GM23338 (cell line): Measurements from ENCODE around the gene TTC28. TPM values are rescaled to one million over a fixed set of nuclear protein-coding genes. Genes with fewer than 3 reads are reported as not detected.

ENCODE experiments used
- ATAC-seq: fragments of 200-7000 bp; cut with Tn5 transposase; 3 replicates; pipeline ENCODE4 v1.9.1; 2020
- DNase-seq: peaks from one replicate; pipeline ENCODE4 v3.0.0-alpha.2; 2015; ENCODE audit warnings: low spot score
- H2AFZ ChIP-seq: fragments of 200-600 bp; sonication (generic); 2 replicates; pipeline ENCODE4 v1.8.0; 2016; ENCODE audit warnings: antibody characterized with exemption, mild to moderate bottlenecking, moderate library complexity
- H3F3A ChIP-seq: fragments of 200-600 bp; sonication (generic); replicated peaks from 2 replicates; pipeline ENCODE4 v1.8.0; 2017; ENCODE audit warnings: antibody characterized with exemption, mixed run types, low read depth
- H3K27ac ChIP-seq: fragments of 200-600 bp; sonication (generic); 2 replicates; pipeline ENCODE4 v1.6.1; 2016; ENCODE audit warnings: low read depth
- H3K27me3 ChIP-seq: fragments of 200-600 bp; sonication (generic); 2 replicates; pipeline ENCODE4 v1.8.0; 2016; ENCODE audit warnings: mild to moderate bottlenecking, mixed run types, moderate library complexity; ENCODE audit not compliant: insufficient read depth
- H3K36me3 ChIP-seq: fragments of 200-600 bp; sonication (generic); 2 replicates; pipeline ENCODE4 v1.8.0; 2016; ENCODE audit warnings: mild to moderate bottlenecking; ENCODE audit not compliant: insufficient read depth
- H3K4me1 ChIP-seq: fragments of 200-600 bp; sonication (generic); 2 replicates; pipeline ENCODE4 v1.8.0; 2016; ENCODE audit warnings: mild to moderate bottlenecking, moderate library complexity; ENCODE audit not compliant: insufficient read depth
- H3K4me2 ChIP-seq: fragments of 200-600 bp; sonication (generic); 2 replicates; pipeline ENCODE4 v1.7.1; 2017; ENCODE audit warnings: mixed run types
- H3K4me3 ChIP-seq: fragments of 200-600 bp; sonication (generic); 2 replicates; pipeline ENCODE4 v1.6.1; 2016; ENCODE audit warnings: mixed run types
- H3K79me2 ChIP-seq: fragments of 200-600 bp; sonication (generic); replicated peaks from 2 replicates; pipeline ENCODE4 v1.8.0; 2017; ENCODE audit warnings: mild to moderate bottlenecking; ENCODE audit not compliant: insufficient read depth
- H3K9me2 ChIP-seq: fragments of 200-600 bp; sonication (generic); 2 replicates; pipeline ENCODE4 v1.8.0; 2017; ENCODE audit not compliant: insufficient read depth
- H4K20me1 ChIP-seq: fragments of 200-600 bp; sonication (generic); replicated peaks from 2 replicates; pipeline ENCODE4 v1.8.0; 2017; ENCODE audit warnings: mild to moderate bottlenecking; ENCODE audit not compliant: insufficient read depth
- H3K27ac Mint-ChIP-seq: 2 replicates; pipeline ENCODE4 v1.8.0; 2020; ENCODE audit warnings: inconsistent platforms, mild to moderate bottlenecking, moderate library complexity, mixed read lengths
- H3K27me3 Mint-ChIP-seq: 3 replicates; pipeline ENCODE4 v1.8.0; 2022; ENCODE audit warnings: low read depth, mild to moderate bottlenecking, moderate library complexity, mixed read lengths, inconsistent platforms; ENCODE audit not compliant: insufficient read depth, poor library complexity
- H3K36me3 Mint-ChIP-seq: 3 replicates; pipeline ENCODE4 v1.8.0; 2021; ENCODE audit warnings: low read depth, mild to moderate bottlenecking, inconsistent platforms, moderate library complexity, mixed read lengths
- H3K4me1 Mint-ChIP-seq: 3 replicates; pipeline ENCODE4 v1.8.0; 2020; ENCODE audit warnings: mild to moderate bottlenecking, inconsistent platforms, mixed read lengths
- H3K4me3 Mint-ChIP-seq: 3 replicates; pipeline ENCODE4 v1.8.0; 2021; ENCODE audit warnings: moderate library complexity, mild to moderate bottlenecking, inconsistent platforms, mixed read lengths
- H3K9me3 Mint-ChIP-seq: 3 replicates; pipeline ENCODE4 v1.8.0; 2020; ENCODE audit warnings: moderate library complexity, mild to moderate bottlenecking, inconsistent platforms, mixed read lengths
- CREB1 ChIP-seq: fragments of 250-450 bp; sonication (Bioruptor Pico); IDR thresholded peaks from 2 replicates; pipeline ENCODE4 v1.5.0; 2020; ENCODE audit warnings: low read depth, mild to moderate bottlenecking, moderate library complexity
- ETS1 ChIP-seq: IDR thresholded peaks from 2 replicates; pipeline ENCODE4 v1.6.1; 2016; ENCODE audit warnings: antibody characterized with exemption
- EZH2 ChIP-seq: fragments of 200-600 bp; sonication (generic); IDR thresholded peaks from one replicate; pipeline ENCODE4 v1.8.0; 2017; ENCODE audit warnings: antibody characterized with exemption, mild to moderate bottlenecking, low read depth; ENCODE audit not compliant: unreplicated experiment
- EZH2phosphoT487 ChIP-seq: fragments of 200-600 bp; sonication (generic); IDR thresholded peaks from one replicate; pipeline ENCODE4 v1.8.1; 2018; ENCODE audit warnings: antibody characterized with exemption; ENCODE audit not compliant: unreplicated experiment
- JUNB ChIP-seq: IDR thresholded peaks from one replicate; pipeline ENCODE4 v1.6.1; 2016; ENCODE audit warnings: antibody characterized with exemption; ENCODE audit not compliant: unreplicated experiment
- NANOG ChIP-seq: IDR thresholded peaks from 2 replicates; pipeline ENCODE4 v1.6.1; 2016; ENCODE audit warnings: antibody characterized with exemption, borderline replicate concordance
- POLR2AphosphoS5 ChIP-seq: IDR thresholded peaks from 2 replicates; pipeline ENCODE4 v1.6.1; 2016; ENCODE audit warnings: antibody characterized with exemption, low read depth
- ZNF114 ChIP-seq: fragments of 250-450 bp; sonication (Bioruptor Pico); IDR thresholded peaks from 2 replicates; pipeline ENCODE4 v1.5.0; 2020; ENCODE audit warnings: mild to moderate bottlenecking, moderate library complexity
- ZNF462 ChIP-seq: fragments of 250-450 bp; sonication (Bioruptor Pico); IDR thresholded peaks from 2 replicates; pipeline ENCODE4 v1.5.0; 2020; ENCODE audit warnings: mild to moderate bottlenecking, moderate library complexity
- polyA plus RNA-seq: library from polyadenylated mRNA; unstranded; fragments of >200 nt; fragmentation: Nextera tagmentation; extraction: Ambion mirVana; gene quantifications from 2 replicates; pipeline ENCODE4 v1.2.1, GENCODE V29; 2016
- total RNA-seq: library from RNA; depleted of rRNA; stranded (reverse); fragments of >200 nt; shearing (Covaris generic); gene quantifications from 2 replicates; pipeline ENCODE4 v1.2.3, GENCODE V29; 2014

TTC28 gene
- total and polyA plus RNA-seq, 2 experiments from 2014 or later, result 4.5 to 16.1 TPM

- H3K79me2 ChIP-seq, result no peaks in the 10 kb centered on the region
- H3K4me3 ChIP-seq, result no peak overlapping the region
- H3K9me2 ChIP-seq, result no peaks in the 10 kb centered on the region
- Mint-ChIP-seq H3K4me3 (no peak overlapping the region), H3K36me3 (no peaks in the 10 kb centered on the region; the same call in 2 of the 3 replicates), H3K4me1 (no peaks in the 10 kb centered on the region), H3K9me3 (no peaks in the 10 kb centered on the region), H3K27me3 (no peaks in the 10 kb centered on the region), H3K27ac (no peak overlapping the region)
- H3K27ac ChIP-seq, result no peak overlapping the region
- ATAC-seq (no peak), DNase-seq (no peak)
- TF ChIP-seq POLR2AphosphoS5, result no peak
- TF ChIP-seq EZH2, result no peak
- TF ChIP-seq CREB1, result no peak
- TF ChIP-seq ZNF114 (CRISPR knock-in tag), result no peak
- TF ChIP-seq EZH2phosphoT487, result no peak
- no peak for TF ChIP-seq NANOG
- TF ChIP-seq JUNB, result no peak
- no peak for TF ChIP-seq ETS1
- TF ChIP-seq ZNF462 (CRISPR knock-in tag), result no peak
- H3K4me1 ChIP-seq, result no peaks in the 10 kb centered on the region
- H3F3A ChIP-seq, result no peaks in the 10 kb centered on the region
- H3K36me3 ChIP-seq, result no peaks in the 10 kb centered on the region; the same call in 1 of the 2 replicates
- H3K4me2 ChIP-seq, result no peak overlapping the region
- H3K27me3 ChIP-seq, result no peaks in the 10 kb centered on the region
- H2AFZ ChIP-seq, result no peak overlapping the region
- 0 out of 2 replicates have a peak, but pooled peaks cover 4% of the 10 kb centered on the region for H4K20me1 ChIP-seq
Measured at GRCh38 chr22:28002181-28002700, 677.4 kb downstream of the TTC28 start.
